ENCODE results near the gene C2CD2. TPM values are rescaled to one million over a fixed set of nuclear protein-coding genes. Genes with fewer than 3 reads are reported as not detected.

The C2CD2 gene
- total and polyA plus RNA-seq, 9 donors: 18.9 to 61.5 (median 37.4) TPM

- intact Hi-C loops (cut with DNase I): no loop called here
- 42 to 50% (median 48%) methylated on average over 6 of the region's 6 CpGs for WGBS, 3 donors
- Histone ChIP-seq H3K4me1 (ENCODE audit: insufficient read depth) (peaks cover 2% of the 10 kb centered on the region), H3K27ac (no peak overlapping the region), H3K27me3 (no peaks in the 10 kb centered on the region), H3K9me3 (no peaks in the 10 kb centered on the region), H3K36me3 (no peaks in the 10 kb centered on the region), H3K4me3 (no peak overlapping the region)
- no peak for DNase-seq
- no peak for TF ChIP-seq EP300 (IDR thresholded peaks at IDR 0.05)
- TF ChIP-seq POLR2A (IDR thresholded peaks at IDR 0.05): no peak
- TF ChIP-seq CTCF (IDR thresholded peaks at IDR 0.05): no peak
Measured at GRCh38 chr21:41985662-41986416, 32.0 kb upstream of the C2CD2 start.

- 92 to 98% (median 96%) methylated on average over 1 of the region's 1 CpG for WGBS, 3 donors
- H3K27ac ChIP-seq: no peak overlapping the region
- no peaks in the 10 kb centered on the region for H3K36me3 ChIP-seq
- peaks cover 2% of the 10 kb centered on the region for H3K4me1 ChIP-seq (ENCODE audit: insufficient read depth)
- no peak for DNase-seq
- TF ChIP-seq POLR2A (IDR thresholded peaks at IDR 0.05): no peak
- TF ChIP-seq EP300 (IDR thresholded peaks at IDR 0.05): no peak
- no peak for TF ChIP-seq CTCF (IDR thresholded peaks at IDR 0.05)
- no peaks in the 10 kb centered on the region for H3K9me3 ChIP-seq
- intact Hi-C loops (cut with DNase I): no loop called here
- H3K4me3 ChIP-seq: no peak overlapping the region
- H3K27me3 ChIP-seq: no peaks in the 10 kb centered on the region
Measured at GRCh38 chr21:41983229-41983628, 29.4 kb upstream of the C2CD2 start.

- TF ChIP-seq CTCF (IDR thresholded peaks at IDR 0.05): no peak
- TF ChIP-seq POLR2A (IDR thresholded peaks at IDR 0.05): no peak
- no peak for TF ChIP-seq EP300 (IDR thresholded peaks at IDR 0.05)
- Histone ChIP-seq H3K9me3 (no peaks in the 10 kb centered on the region), H3K4me3 (no peak overlapping the region), H3K27ac (no peak overlapping the region), H3K27me3 (no peaks in the 10 kb centered on the region), H3K36me3 (no peaks in the 10 kb centered on the region), H3K4me1 (ENCODE audit: insufficient read depth) (peaks cover 2% of the 10 kb centered on the region)
- intact Hi-C loops (cut with DNase I): no loop called here
- no peak for DNase-seq
Measured at GRCh38 chr21:41980561-41980960, 26.7 kb upstream of the C2CD2 start.

GRCh38 chr21:41979751-41980369 lies 26.0 kb upstream of the C2CD2 start:
- TF ChIP-seq POLR2A (IDR thresholded peaks at IDR 0.05) (no peak), CTCF (IDR thresholded peaks at IDR 0.05) (no peak), EP300 (IDR thresholded peaks at IDR 0.05) (no peak)
- no peak for DNase-seq
- H3K9me3 ChIP-seq: no peaks in the 10 kb centered on the region
- H3K36me3 ChIP-seq: no peaks in the 10 kb centered on the region
- no peaks in the 10 kb centered on the region for H3K4me1 ChIP-seq (ENCODE audit: insufficient read depth)
- H3K4me3 ChIP-seq: no peak overlapping the region
- H3K27me3 ChIP-seq: no peaks in the 10 kb centered on the region
- intact Hi-C loops (cut with DNase I): no loop called here
- WGBS, 3 donors: 72 to 85% (median 79%) methylated on average over 7 of the region's 7 CpGs
- H3K27ac ChIP-seq: no peak overlapping the region
